GM18873 (cell line): ENCODE data around the gene CMIP.

Experiments used
- ATAC-seq: cut with Tn5 transposase; IDR thresholded peaks from one replicate; pipeline ENCODE4 v1.9.1; 2021; ENCODE audit warnings: mild to moderate bottlenecking, moderate library complexity, moderate number of reproducible peaks; ENCODE audit not compliant: unreplicated experiment, low FRiP score

The CMIP gene

GRCh38 chr16:81629034-81629802 lies 184.6 kb downstream of the CMIP start:
- ATAC-seq, result no peak

- no peak for ATAC-seq
These were observed 185.5 kb downstream of the CMIP start for GRCh38 chr16:81629896-81630634.

GRCh38 chr16:81630635-81631031 lies 186.0 kb downstream of the CMIP start:
- no peak for ATAC-seq

DNA sequence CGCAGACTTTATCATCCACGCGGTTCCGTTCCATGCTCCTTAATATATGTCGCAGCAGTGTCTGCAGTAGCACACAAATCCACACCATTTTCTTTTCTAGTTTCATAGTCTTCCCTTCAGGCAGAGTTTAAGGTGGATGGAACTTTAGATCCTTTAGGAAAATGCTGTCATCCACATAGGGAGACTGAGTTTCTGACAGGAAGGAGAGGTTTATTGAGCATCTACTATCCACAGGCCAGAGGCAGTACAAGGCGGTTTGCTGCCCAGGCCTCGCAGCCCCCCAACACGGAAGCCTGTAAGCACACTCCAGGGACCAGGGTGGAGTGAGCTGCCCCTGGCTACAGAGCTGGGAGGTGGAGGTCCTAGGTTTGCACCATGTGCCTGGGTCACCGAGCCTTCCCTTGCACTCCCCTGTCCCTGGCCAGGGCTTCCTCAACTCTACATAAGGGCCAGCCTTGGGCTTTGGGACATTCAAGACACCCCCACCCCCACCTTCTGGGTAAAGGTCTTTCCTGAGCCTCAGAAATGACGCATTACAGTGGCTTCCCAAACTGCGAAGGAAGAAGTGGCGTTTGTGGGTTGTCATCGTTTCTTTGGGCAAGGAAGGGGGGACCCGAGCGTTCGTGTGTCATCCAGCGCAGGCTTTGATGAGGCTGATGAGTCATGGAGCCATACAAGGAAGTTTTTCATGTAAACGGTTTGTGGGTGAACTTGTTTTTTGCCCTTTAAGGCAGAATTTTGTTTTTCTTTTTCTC lies 188.0 kb downstream of the CMIP start:
- no peak for ATAC-seq

DNA sequence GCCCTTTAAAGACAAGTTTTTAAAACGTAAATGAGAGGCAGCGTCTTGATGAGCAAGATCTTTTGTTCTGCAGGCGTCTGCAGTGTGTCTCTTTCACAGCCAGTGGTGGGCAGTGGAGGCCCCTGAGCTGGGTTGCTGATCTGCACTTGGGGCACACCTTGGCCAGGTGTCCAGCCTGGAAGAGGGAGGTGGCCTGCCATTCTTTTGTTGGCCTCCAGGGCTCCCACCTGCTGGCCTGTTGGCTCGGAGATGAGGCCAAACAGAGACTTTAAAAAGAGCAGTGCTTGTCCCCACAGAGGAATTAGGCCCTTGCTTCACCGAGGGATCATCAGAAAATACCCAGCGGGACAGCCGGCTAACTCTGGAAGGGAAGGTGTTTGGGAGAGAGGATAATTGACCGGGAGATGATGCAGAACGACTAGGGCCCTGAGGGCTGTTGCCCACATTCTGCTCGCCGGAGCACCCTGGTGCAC lies 188.6 kb downstream of the CMIP start:
- no peak for ATAC-seq

DNA sequence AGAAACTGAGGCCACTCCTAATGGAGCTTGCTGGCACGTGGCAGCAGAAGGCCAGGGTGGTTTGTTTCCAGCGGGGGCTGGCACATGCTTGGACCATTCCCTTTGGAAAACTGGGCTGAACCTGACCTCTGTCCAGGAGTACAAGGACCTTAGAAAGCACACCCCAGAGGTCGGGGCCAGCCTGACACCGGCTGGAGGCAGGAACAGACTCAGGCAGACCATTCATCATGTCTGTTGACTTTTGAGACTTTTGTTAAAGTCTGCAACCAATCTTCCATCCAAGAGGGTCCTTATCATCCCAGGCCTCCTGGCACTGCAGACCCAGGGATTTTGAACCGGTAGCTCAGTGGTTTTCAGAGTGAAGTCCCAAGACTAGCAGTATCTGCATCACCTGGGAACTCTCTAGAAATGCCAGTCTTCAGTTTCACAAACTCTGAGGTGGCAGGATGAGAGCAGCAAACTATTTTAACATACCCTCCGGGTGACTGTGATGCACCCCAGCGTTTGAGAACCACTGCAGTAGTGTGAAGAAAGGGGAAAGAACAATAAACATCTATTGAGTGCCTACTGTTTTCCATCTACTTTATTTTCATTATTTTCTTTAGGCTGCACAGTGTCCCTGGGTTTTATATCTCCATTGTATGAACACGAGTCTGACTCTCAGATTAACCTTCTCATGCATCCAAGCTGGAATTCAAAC lies 189.2 kb downstream of the CMIP start:
- no peak for ATAC-seq

DNA sequence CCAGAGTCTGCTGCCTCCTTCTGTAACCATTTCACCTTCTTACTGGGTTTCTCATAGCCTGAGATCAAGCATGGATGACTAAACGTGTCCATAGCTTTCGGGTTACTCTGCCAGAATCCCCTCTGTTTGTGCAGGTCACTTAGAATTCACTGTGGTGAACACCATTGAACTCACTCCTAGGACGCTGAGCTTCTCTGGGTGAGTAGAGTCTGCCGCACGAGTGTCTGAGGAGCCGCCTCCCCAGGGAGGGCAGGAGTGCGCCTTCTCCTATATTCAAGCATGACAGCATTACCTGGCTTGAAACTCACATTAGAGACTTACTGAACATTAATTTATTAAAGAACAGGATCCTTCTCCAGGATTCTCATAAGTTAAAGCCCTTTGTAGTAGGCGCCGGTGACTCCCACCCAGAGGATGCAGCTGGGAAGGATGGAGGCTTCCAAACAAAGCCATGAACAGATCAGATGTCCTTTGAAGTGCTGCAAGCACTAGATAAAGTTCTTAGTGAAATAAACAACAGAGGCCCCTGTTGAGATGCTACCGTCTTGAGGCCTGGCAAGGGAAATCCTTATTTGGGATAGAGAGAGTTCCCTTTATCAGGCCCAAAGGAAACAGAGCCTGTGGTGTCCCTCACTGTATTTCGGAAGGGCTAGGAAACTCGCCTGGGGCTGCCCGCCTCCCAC lies 189.9 kb downstream of the CMIP start:
- ATAC-seq, result no peak

DNA sequence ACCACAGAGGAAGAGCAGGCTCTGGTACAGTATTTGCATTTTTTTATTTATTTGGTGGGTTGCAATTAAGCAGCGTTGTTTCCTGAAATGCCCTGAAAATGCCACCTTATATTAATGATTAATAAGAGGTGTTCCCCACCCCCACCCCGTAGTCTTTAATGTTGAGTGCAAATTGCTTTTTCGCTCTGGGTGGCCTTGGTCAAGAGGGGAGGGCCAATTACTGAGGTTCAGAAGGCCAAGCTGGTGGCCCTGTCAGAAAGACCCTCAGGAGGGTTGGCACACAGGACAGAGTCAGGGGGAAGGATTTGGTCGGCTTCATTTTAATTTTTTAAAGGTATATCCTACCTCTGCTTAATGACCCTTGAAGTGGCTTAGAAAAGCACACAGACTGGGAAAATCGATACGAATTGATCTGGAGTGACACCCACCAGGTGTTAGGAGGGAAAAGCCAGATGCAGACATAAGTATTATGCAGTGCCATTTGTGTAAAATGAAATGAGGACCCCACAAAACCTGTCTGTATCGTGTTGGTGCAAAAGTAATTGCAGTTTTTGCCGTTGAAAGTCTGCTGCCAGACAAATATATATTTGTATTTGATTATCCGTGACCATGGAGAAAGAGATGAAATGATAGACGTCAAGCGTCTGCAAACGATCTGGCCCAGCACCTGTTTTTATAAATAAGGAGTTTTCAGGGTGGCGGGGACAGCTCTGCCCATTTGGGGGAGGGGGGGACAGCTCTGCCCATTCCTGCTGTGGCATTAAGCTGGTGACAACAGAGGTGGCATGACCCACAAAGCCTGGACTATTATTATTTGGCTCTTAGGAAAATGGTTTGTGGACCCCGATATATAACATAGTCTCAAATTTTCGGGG lies 190.7 kb downstream of the CMIP start:
- ATAC-seq, result no peak

DNA sequence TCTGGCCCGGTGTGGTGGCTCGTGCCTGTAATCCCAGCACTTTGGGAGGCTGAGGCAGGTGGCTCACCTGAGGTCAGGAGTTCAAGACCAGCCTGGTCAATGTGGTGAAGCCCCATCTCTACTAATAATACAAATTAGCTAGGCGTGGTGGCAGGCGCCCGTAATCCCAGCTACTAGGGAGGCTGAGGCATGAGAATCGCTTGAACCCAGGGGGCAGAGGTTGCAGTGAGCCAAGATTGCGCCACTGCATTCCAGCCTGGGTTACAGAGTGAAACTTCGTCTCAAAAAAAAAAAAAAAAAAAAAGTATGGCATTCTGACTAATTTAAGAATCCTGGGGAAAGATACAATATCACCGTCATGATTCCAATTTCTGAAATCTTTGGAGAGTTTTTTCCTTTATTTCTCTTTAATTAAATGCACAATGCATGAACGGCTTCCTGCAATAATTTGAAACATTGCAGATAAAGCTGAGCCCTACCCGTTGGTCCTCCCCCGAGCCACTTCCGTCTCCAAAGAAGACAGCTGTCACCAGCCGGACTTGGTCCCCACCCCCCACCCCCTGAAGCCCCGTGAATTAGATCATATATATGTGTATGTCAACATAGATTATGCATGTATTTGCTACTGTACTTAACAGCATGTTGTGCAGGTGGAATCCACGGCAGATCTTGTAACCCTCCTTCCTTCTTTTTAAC lies 191.8 kb downstream of the CMIP start:
- ATAC-seq, result no peak

- no peak for ATAC-seq
These were observed 193.0 kb downstream of the CMIP start for GRCh38 chr16:81637336-81638235.

DNA sequence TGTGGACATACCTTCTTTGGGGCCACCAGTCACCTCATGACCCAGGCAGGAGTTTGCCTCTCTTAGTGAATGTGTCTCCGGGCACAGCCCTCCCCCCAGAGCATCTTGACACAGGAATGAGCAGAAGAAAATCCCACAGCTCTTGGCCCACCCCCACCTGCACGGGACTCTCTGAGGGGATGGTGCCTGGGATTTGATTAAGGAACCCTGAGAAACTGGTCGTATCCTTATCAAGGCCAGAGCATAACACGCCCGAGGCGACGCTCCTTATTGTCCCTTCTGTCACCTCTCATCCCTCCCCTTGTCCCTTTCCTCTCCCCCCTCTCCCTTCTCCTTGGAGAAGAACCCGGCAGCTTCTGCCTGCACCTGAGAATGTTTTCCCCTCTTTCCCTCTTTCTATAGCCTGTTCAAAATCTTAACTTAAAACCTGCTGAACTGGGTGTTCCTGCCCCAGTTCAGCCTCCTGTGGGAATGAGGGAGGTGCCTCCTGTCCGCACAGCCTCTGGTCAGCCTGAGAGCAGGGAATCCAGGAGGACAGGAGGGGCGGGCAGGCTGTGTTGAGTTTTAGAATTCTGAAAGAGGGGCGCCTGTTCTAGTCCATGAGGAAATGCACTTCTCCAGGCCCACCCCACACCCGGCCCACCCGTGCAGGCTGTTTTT lies 193.8 kb downstream of the CMIP start:
- ATAC-seq, result no peak

- ATAC-seq, result no peak
These were observed 194.7 kb downstream of the CMIP start for GRCh38 chr16:81639348-81639747.

- no peak for ATAC-seq
These were observed 195.5 kb downstream of the CMIP start for GRCh38 chr16:81639931-81640680.

DNA sequence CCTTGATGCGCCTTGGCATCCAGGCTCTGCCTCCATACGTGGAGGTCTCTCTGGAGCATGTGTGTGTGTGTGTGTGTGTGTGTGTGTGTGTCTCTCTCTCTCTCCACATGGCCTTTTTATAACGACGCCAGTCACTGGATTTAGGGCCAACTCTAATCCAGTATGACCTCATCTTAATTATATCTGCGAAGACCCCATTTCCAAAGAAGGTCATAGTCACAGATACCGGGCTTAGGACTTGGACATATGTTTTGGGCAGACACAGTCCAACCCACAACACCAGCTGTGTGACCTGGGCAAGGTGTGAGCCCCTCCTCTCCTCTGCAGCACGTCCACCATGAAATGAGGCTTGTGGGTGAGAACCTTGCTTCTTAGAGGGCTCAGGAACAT lies 196.1 kb downstream of the CMIP start:
- ATAC-seq, result no peak

DNA sequence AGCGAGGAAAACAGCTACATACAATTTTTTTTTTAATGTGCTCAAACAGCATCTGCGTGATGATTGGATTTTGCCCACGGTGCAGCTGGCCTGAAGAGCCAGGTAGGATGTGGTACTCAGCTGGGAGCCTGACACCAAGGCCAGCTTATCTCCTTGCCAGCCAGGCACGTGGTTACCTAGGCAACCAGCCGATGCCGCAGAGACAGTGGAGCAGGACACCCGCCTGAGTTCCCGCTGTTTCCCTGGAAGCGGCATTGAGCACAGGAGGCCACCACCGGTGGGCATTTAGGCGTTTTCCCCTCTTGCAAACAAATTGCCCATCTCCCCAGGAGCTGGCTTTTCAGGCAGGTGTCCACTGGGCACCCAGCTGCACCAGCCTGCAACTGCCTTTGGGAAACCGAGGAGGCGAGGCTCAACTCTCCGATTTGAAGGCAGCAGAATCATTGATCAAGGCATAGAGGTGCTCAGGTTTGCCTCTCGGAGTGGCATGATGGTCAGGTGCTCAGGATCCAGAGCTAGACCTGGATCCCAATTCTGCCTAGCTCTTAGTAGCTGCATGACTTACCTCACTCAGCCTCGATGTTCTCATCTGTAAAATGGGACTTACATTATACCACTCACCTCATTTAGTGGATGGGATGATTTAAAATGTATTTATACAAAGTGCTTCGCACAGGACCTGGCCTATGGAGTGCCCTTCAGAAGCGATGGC lies 196.9 kb downstream of the CMIP start:
- no peak for ATAC-seq

DNA sequence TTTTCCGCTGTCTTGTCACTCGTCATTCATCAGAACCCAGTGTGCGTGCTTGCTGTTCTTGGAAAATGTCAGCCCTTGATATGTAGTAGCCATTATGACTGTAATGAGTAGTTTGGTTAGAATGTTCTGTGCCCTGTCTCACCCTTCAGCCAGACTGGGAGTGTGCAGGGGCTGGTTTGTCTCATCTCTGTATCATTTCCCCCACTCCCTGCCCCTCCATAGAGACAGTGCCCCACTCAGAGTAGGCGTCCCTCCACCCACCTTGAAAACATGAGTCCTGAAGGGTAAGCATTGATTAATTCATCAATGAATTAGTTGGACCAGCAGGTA lies 197.5 kb downstream of the CMIP start:
- no peak for ATAC-seq
